GM23338 (cell line): ENCODE results near the gene DNAAF9. TPM values are rescaled to one million over a fixed set of nuclear protein-coding genes. Genes with fewer than 3 reads are reported as not detected.

Source experiments
- ATAC-seq: fragments of 200-7000 bp; cut with Tn5 transposase; 3 replicates; pipeline ENCODE4 v1.9.1; 2020
- DNase-seq: peaks from one replicate; pipeline ENCODE4 v3.0.0-alpha.2; 2015; ENCODE audit warnings: low spot score
- H2AFZ ChIP-seq: fragments of 200-600 bp; sonication (generic); 2 replicates; pipeline ENCODE4 v1.8.0; 2016; ENCODE audit warnings: antibody characterized with exemption, mild to moderate bottlenecking, moderate library complexity
- H3F3A ChIP-seq: fragments of 200-600 bp; sonication (generic); replicated peaks from 2 replicates; pipeline ENCODE4 v1.8.0; 2017; ENCODE audit warnings: antibody characterized with exemption, mixed run types, low read depth
- H3K27ac ChIP-seq: fragments of 200-600 bp; sonication (generic); 2 replicates; pipeline ENCODE4 v1.6.1; 2016; ENCODE audit warnings: low read depth
- H3K27me3 ChIP-seq: fragments of 200-600 bp; sonication (generic); 2 replicates; pipeline ENCODE4 v1.8.0; 2016; ENCODE audit warnings: mild to moderate bottlenecking, mixed run types, moderate library complexity; ENCODE audit not compliant: insufficient read depth
- H3K36me3 ChIP-seq: fragments of 200-600 bp; sonication (generic); 2 replicates; pipeline ENCODE4 v1.8.0; 2016; ENCODE audit warnings: mild to moderate bottlenecking; ENCODE audit not compliant: insufficient read depth
- H3K4me1 ChIP-seq: fragments of 200-600 bp; sonication (generic); 2 replicates; pipeline ENCODE4 v1.8.0; 2016; ENCODE audit warnings: mild to moderate bottlenecking, moderate library complexity; ENCODE audit not compliant: insufficient read depth
- H3K4me2 ChIP-seq: fragments of 200-600 bp; sonication (generic); 2 replicates; pipeline ENCODE4 v1.7.1; 2017; ENCODE audit warnings: mixed run types
- H3K4me3 ChIP-seq: fragments of 200-600 bp; sonication (generic); 2 replicates; pipeline ENCODE4 v1.6.1; 2016; ENCODE audit warnings: mixed run types
- H3K79me2 ChIP-seq: fragments of 200-600 bp; sonication (generic); replicated peaks from 2 replicates; pipeline ENCODE4 v1.8.0; 2017; ENCODE audit warnings: mild to moderate bottlenecking; ENCODE audit not compliant: insufficient read depth
- H3K9me2 ChIP-seq: fragments of 200-600 bp; sonication (generic); 2 replicates; pipeline ENCODE4 v1.8.0; 2017; ENCODE audit not compliant: insufficient read depth
- H4K20me1 ChIP-seq: fragments of 200-600 bp; sonication (generic); replicated peaks from 2 replicates; pipeline ENCODE4 v1.8.0; 2017; ENCODE audit warnings: mild to moderate bottlenecking; ENCODE audit not compliant: insufficient read depth
- H3K27ac Mint-ChIP-seq: 2 replicates; pipeline ENCODE4 v1.8.0; 2020; ENCODE audit warnings: inconsistent platforms, mild to moderate bottlenecking, moderate library complexity, mixed read lengths
- H3K27me3 Mint-ChIP-seq: 3 replicates; pipeline ENCODE4 v1.8.0; 2022; ENCODE audit warnings: low read depth, mild to moderate bottlenecking, moderate library complexity, mixed read lengths, inconsistent platforms; ENCODE audit not compliant: insufficient read depth, poor library complexity
- H3K36me3 Mint-ChIP-seq: 3 replicates; pipeline ENCODE4 v1.8.0; 2021; ENCODE audit warnings: low read depth, mild to moderate bottlenecking, inconsistent platforms, moderate library complexity, mixed read lengths
- H3K4me1 Mint-ChIP-seq: 3 replicates; pipeline ENCODE4 v1.8.0; 2020; ENCODE audit warnings: mild to moderate bottlenecking, inconsistent platforms, mixed read lengths
- H3K4me3 Mint-ChIP-seq: 3 replicates; pipeline ENCODE4 v1.8.0; 2021; ENCODE audit warnings: moderate library complexity, mild to moderate bottlenecking, inconsistent platforms, mixed read lengths
- H3K9me3 Mint-ChIP-seq: 3 replicates; pipeline ENCODE4 v1.8.0; 2020; ENCODE audit warnings: moderate library complexity, mild to moderate bottlenecking, inconsistent platforms, mixed read lengths
- EZH2 ChIP-seq: fragments of 200-600 bp; sonication (generic); IDR thresholded peaks from one replicate; pipeline ENCODE4 v1.8.0; 2017; ENCODE audit warnings: antibody characterized with exemption, mild to moderate bottlenecking, low read depth; ENCODE audit not compliant: unreplicated experiment
- JUNB ChIP-seq: IDR thresholded peaks from one replicate; pipeline ENCODE4 v1.6.1; 2016; ENCODE audit warnings: antibody characterized with exemption; ENCODE audit not compliant: unreplicated experiment
- NANOG ChIP-seq: IDR thresholded peaks from 2 replicates; pipeline ENCODE4 v1.6.1; 2016; ENCODE audit warnings: antibody characterized with exemption, borderline replicate concordance
- POLR2AphosphoS5 ChIP-seq: IDR thresholded peaks from 2 replicates; pipeline ENCODE4 v1.6.1; 2016; ENCODE audit warnings: antibody characterized with exemption, low read depth
- STAT1 ChIP-seq: IDR thresholded peaks from one replicate; pipeline ENCODE4 v1.6.1; 2016; ENCODE audit warnings: antibody characterized with exemption; ENCODE audit not compliant: unreplicated experiment
- ZNF114 ChIP-seq: fragments of 250-450 bp; sonication (Bioruptor Pico); IDR thresholded peaks from 2 replicates; pipeline ENCODE4 v1.5.0; 2020; ENCODE audit warnings: mild to moderate bottlenecking, moderate library complexity
- ZNF331 ChIP-seq: fragments of 250-450 bp; sonication (Bioruptor Pico); IDR thresholded peaks from 2 replicates; pipeline ENCODE4 v1.5.0; 2020; ENCODE audit warnings: low read depth, mild to moderate bottlenecking, moderate library complexity
- polyA plus RNA-seq: library from polyadenylated mRNA; unstranded; fragments of >200 nt; fragmentation: Nextera tagmentation; extraction: Ambion mirVana; gene quantifications from 2 replicates; pipeline ENCODE4 v1.2.1, GENCODE V29; 2016
- total RNA-seq: library from RNA; depleted of rRNA; stranded (reverse); fragments of >200 nt; shearing (Covaris generic); gene quantifications from 2 replicates; pipeline ENCODE4 v1.2.3, GENCODE V29; 2014
- TF ChIP-seq, protein P1 (sequence below): IDR thresholded peaks from one replicate; pipeline ENCODE4 v1.6.1; 2018; ENCODE audit warnings: antibody characterized with exemption; ENCODE audit not compliant: unreplicated experiment
- TF ChIP-seq, protein P2 (sequence below): fragments of 250-450 bp; sonication (Bioruptor Pico); IDR thresholded peaks from 2 replicates; pipeline ENCODE4 v1.5.0; 2020; ENCODE audit warnings: mild to moderate bottlenecking, moderate library complexity
- TF ChIP-seq, protein P3 (sequence below): IDR thresholded peaks from 2 replicates; pipeline ENCODE4 v1.6.1; 2016; ENCODE audit warnings: antibody characterized with exemption

The DNAAF9 gene
- total and polyA plus RNA-seq, 2 experiments from 2014 or later, result 2.4 to 4.8 TPM

DNA sequence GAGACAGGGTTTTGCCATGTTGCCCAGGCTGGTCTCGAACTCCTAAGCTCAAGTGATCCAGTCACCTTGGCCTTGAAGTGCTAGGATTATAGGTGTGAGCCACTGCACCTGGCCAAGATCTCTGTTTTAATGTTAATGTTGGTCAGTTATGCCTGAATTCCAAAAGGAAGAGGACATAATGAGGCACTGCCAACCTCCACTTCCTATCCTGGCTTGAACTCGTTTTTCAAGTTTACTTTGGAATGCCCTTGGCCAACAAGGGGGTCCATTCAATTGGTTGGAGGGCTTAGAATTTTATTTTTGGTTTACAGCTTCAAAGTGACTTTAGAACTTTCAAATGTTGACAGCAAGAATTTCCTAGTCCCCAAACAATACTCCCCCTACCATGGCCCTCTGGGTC, 29.8 kb downstream of the DNAAF9 start (continued):
- TF ChIP-seq, protein P1, sequence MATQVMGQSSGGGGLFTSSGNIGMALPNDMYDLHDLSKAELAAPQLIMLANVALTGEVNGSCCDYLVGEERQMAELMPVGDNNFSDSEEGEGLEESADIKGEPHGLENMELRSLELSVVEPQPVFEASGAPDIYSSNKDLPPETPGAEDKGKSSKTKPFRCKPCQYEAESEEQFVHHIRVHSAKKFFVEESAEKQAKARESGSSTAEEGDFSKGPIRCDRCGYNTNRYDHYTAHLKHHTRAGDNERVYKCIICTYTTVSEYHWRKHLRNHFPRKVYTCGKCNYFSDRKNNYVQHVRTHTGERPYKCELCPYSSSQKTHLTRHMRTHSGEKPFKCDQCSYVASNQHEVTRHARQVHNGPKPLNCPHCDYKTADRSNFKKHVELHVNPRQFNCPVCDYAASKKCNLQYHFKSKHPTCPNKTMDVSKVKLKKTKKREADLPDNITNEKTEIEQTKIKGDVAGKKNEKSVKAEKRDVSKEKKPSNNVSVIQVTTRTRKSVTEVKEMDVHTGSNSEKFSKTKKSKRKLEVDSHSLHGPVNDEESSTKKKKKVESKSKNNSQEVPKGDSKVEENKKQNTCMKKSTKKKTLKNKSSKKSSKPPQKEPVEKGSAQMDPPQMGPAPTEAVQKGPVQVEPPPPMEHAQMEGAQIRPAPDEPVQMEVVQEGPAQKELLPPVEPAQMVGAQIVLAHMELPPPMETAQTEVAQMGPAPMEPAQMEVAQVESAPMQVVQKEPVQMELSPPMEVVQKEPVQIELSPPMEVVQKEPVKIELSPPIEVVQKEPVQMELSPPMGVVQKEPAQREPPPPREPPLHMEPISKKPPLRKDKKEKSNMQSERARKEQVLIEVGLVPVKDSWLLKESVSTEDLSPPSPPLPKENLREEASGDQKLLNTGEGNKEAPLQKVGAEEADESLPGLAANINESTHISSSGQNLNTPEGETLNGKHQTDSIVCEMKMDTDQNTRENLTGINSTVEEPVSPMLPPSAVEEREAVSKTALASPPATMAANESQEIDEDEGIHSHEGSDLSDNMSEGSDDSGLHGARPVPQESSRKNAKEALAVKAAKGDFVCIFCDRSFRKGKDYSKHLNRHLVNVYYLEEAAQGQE, result no peak
- TF ChIP-seq ZNF331 (CRISPR knock-in tag), result no peak

DNA sequence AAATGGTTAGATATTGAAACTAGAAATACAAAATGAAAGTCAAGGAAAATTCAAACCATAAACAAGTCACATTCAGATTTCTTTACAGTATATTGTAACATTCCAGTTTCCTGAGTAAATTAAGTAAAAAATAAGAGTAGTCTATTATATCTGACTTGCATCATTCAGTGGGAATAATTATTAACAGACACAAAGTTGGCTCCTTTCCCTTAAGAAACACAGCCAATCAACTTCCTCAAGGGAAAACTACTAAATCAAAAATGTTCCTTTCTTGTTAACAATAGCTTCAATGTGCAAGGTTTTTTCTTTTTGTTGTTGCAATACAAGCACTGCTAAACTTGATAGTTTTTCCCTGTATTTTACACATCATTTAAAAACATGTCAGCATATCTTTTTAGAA, 33.2 kb downstream of the DNAAF9 start:
- H4K20me1 ChIP-seq, result no peaks in the 10 kb centered on the region
- H3K9me2 ChIP-seq, result no peaks in the 10 kb centered on the region
- H3F3A ChIP-seq, result no peaks in the 10 kb centered on the region
- no peaks in the 10 kb centered on the region for H3K79me2 ChIP-seq
- no peaks in the 10 kb centered on the region for H3K27me3 Mint-ChIP-seq
- H3K9me3 Mint-ChIP-seq, result peaks cover 10% of the 10 kb centered on the region; the same call in 1 of the 3 replicates
- H3K27ac Mint-ChIP-seq, result no peak overlapping the region
- H3K36me3 Mint-ChIP-seq, result peaks cover 48% of the 10 kb centered on the region
- H3K27ac ChIP-seq, result no peak overlapping the region
- TF ChIP-seq ZNF114 (no peak), NANOG (no peak), EZH2 (no peak), POLR2AphosphoS5 (no peak), STAT1 (no peak), JUNB (no peak)
- TF ChIP-seq, protein P2, sequence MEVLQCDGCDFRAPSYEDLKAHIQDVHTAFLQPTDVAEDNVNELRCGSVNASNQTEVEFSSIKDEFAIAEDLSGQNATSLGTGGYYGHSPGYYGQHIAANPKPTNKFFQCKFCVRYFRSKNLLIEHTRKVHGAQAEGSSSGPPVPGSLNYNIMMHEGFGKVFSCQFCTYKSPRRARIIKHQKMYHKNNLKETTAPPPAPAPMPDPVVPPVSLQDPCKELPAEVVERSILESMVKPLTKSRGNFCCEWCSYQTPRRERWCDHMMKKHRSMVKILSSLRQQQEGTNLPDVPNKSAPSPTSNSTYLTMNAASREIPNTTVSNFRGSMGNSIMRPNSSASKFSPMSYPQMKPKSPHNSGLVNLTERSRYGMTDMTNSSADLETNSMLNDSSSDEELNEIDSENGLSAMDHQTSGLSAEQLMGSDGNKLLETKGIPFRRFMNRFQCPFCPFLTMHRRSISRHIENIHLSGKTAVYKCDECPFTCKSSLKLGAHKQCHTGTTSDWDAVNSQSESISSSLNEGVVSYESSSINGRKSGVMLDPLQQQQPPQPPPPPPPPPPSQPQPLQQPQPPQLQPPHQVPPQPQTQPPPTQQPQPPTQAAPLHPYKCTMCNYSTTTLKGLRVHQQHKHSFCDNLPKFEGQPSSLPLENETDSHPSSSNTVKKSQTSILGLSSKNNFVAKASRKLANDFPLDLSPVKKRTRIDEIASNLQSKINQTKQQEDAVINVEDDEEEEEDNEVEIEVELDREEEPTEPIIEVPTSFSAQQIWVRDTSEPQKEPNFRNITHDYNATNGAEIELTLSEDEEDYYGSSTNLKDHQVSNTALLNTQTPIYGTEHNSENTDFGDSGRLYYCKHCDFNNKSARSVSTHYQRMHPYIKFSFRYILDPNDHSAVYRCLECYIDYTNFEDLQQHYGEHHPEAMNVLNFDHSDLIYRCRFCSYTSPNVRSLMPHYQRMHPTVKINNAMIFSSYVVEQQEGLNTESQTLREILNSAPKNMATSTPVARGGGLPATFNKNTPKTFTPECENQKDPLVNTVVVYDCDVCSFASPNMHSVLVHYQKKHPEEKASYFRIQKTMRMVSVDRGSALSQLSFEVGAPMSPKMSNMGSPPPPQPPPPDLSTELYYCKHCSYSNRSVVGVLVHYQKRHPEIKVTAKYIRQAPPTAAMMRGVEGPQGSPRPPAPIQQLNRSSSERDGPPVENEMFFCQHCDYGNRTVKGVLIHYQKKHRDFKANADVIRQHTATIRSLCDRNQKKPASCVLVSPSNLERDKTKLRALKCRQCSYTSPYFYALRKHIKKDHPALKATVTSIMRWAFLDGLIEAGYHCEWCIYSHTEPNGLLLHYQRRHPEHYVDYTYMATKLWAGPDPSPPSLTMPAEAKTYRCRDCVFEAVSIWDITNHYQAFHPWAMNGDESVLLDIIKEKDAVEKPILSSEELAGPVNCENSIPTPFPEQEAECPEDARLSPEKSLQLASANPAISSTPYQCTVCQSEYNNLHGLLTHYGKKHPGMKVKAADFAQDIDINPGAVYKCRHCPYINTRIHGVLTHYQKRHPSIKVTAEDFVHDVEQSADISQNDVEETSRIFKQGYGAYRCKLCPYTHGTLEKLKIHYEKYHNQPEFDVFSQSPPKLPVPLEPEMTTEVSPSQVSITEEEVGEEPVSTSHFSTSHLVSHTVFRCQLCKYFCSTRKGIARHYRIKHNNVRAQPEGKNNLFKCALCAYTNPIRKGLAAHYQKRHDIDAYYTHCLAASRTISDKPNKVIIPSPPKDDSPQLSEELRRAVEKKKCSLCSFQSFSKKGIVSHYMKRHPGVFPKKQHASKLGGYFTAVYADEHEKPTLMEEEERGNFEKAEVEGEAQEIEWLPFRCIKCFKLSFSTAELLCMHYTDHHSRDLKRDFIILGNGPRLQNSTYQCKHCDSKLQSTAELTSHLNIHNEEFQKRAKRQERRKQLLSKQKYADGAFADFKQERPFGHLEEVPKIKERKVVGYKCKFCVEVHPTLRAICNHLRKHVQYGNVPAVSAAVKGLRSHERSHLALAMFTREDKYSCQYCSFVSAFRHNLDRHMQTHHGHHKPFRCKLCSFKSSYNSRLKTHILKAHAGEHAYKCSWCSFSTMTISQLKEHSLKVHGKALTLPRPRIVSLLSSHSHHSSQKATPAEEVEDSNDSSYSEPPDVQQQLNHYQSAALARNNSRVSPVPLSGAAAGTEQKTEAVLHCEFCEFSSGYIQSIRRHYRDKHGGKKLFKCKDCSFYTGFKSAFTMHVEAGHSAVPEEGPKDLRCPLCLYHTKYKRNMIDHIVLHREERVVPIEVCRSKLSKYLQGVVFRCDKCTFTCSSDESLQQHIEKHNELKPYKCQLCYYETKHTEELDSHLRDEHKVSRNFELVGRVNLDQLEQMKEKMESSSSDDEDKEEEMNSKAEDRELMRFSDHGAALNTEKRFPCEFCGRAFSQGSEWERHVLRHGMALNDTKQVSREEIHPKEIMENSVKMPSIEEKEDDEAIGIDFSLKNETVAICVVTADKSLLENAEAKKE, result no peak
- TF ChIP-seq, protein P3, sequence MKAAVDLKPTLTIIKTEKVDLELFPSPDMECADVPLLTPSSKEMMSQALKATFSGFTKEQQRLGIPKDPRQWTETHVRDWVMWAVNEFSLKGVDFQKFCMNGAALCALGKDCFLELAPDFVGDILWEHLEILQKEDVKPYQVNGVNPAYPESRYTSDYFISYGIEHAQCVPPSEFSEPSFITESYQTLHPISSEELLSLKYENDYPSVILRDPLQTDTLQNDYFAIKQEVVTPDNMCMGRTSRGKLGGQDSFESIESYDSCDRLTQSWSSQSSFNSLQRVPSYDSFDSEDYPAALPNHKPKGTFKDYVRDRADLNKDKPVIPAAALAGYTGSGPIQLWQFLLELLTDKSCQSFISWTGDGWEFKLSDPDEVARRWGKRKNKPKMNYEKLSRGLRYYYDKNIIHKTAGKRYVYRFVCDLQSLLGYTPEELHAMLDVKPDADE, result no peak
- H3K36me3 ChIP-seq, result peaks cover 4% of the 10 kb centered on the region; the same call in 1 of the 2 replicates
- ATAC-seq, result no peak
- no peaks in the 10 kb centered on the region for H3K27me3 ChIP-seq
- H2AFZ ChIP-seq, result no peak overlapping the region
- no peak overlapping the region for H3K4me3 Mint-ChIP-seq
- no peak overlapping the region for H3K4me3 ChIP-seq
- H3K4me2 ChIP-seq, result no peak overlapping the region
- H3K4me1 ChIP-seq, result no peaks in the 10 kb centered on the region; the same call in 1 of the 2 replicates
- DNase-seq, result no peak
- peaks cover 13% of the 10 kb centered on the region for H3K4me1 Mint-ChIP-seq
